K562 (cell line): Measurements from ENCODE around the gene SEPTIN1. TPM values are rescaled to one million over a fixed set of nuclear protein-coding genes. Genes with fewer than 3 reads are reported as not detected.

Experiments used
- ATAC-seq: fragments of 200-7000 bp; cut with Tn5 transposase; 3 replicates; pipeline ENCODE4 v1.9.1; 2020; ENCODE audit warnings: moderate library complexity
- BruUV-seq: library from RNA; stranded (reverse); fragments of 400-500 nt; replicated peaks from 2 replicates; lab custom pipeline; 2021; lab: Mats Ljungman, UMichigan
- CTCF ChIA-PET: fragments of 300-600 bp; formaldehyde crosslinking; extraction: SDS; loops from one replicate; lab custom pipeline; 2021; ENCODE audit warnings: low intra/inter-chr PET ratio; lab: Yijun Ruan, JAX
- POLR2A ChIA-PET: fragments of 300-600, 350-650 bp; sonication (Branson Sonifier 250); formaldehyde crosslinking; extraction: SDS; loops from one replicate; lab custom pipeline; 2021; ENCODE audit warnings: antibody characterized with exemption, inconsistent platforms; lab: Yijun Ruan, JAX
- DNase-seq, 4 experiments: peaks; one replicate each; pipeline versions ENCODE4 v3.0.0 to v3.0.0-alpha.2; 2011 to 2018; ENCODE audit warnings: low spot score in 3 of 4, mixed read lengths in 3 of 4; ENCODE audit errors: extremely low read depth in 1 of 4
- FAIRE-seq: peaks from 2 replicates; lab custom pipeline; 2011; peaks lifted over from hg19 to GRCh38; lab: Jason Lieb, UNC
- H2AFZ ChIP-seq: 2 replicates; pipeline ENCODE4 v1.6.0; 2011; ENCODE audit warnings: low read depth, low read length, control low read depth, inconsistent platforms
- H3K27ac ChIP-seq: fragments of 200-600 bp; 3 replicates; pipeline ENCODE4 v1.8.0; 2011; ENCODE audit warnings: low read depth, mild to moderate bottlenecking, control low read depth, inconsistent platforms, low read length, moderate library complexity, mixed read lengths; ENCODE audit errors: extremely low read depth
- H3K27me3 ChIP-seq, 2 experiments: fragments of 300-600 bp in 1 of 2; 2 replicates in 1 of 2; 3 replicates in 1 of 2; pipeline versions ENCODE4 v1.6.0 to v1.8.0; 2011; ENCODE audit warnings: inconsistent platforms in 2 of 2, low read length in 2 of 2, mild to moderate bottlenecking in 1 of 2, mixed read lengths in 1 of 2, moderate library complexity in 1 of 2; ENCODE audit not compliant: control insufficient read depth in 2 of 2, insufficient read depth in 2 of 2
- H3K36me3 ChIP-seq: fragments of 300-600 bp; 3 replicates; pipeline ENCODE4 v1.8.0; 2011; ENCODE audit warnings: mild to moderate bottlenecking, low read length, inconsistent platforms; ENCODE audit not compliant: control insufficient read depth, insufficient read depth
- H3K4me1 ChIP-seq, 2 experiments: fragments of 200-600 bp in 1 of 2; replicated peaks in 1 of 2; 2 replicates in 1 of 2; 3 replicates in 1 of 2; pipeline versions ENCODE4 v1.5.1 to v1.8.0; 2011; ENCODE audit warnings: inconsistent platforms in 2 of 2, low read length in 2 of 2, mild to moderate bottlenecking in 1 of 2, mixed read lengths in 1 of 2, moderate library complexity in 1 of 2; ENCODE audit not compliant: control insufficient read depth in 2 of 2, insufficient read depth in 2 of 2
- H3K4me2 ChIP-seq: 2 replicates; pipeline ENCODE4 v1.6.1; 2011; ENCODE audit warnings: low read length, control low read depth, inconsistent platforms, mixed read lengths; ENCODE audit not compliant: insufficient read depth
- H3K4me3 ChIP-seq: fragments of 200-600 bp; sonication (generic), shearing (Covaris generic); 2 replicates; pipeline ENCODE4 v1.5.1; 2016; ENCODE audit warnings: control low read depth, inconsistent platforms
- H3K79me2 ChIP-seq: fragments of 200-600 bp; 3 replicates; pipeline ENCODE4 v1.8.0; 2011; ENCODE audit warnings: low read length, inconsistent platforms; ENCODE audit not compliant: control insufficient read depth, insufficient read depth
- H3K9ac ChIP-seq, 2 experiments: 2 replicates each; pipeline versions ENCODE4 v1.6.0 to v1.6.1; 2011; ENCODE audit warnings: low read depth in 2 of 2, low read length in 2 of 2, control low read depth in 1 of 2, inconsistent platforms in 1 of 2, mild to moderate bottlenecking in 1 of 2, mixed read lengths in 1 of 2; ENCODE audit not compliant: insufficient read depth in 1 of 2
- H3K9me1 ChIP-seq: one replicate; pipeline ENCODE4 v1.6.0; 2011; ENCODE audit warnings: inconsistent platforms, mild to moderate bottlenecking, low read length, moderate library complexity; ENCODE audit not compliant: control insufficient read depth, insufficient read depth
- H3K9me3 ChIP-seq: replicated peaks from 2 replicates; pipeline ENCODE4 v1.5.1; 2011; ENCODE audit warnings: low read depth, low read length, inconsistent platforms; ENCODE audit not compliant: control insufficient read depth, insufficient read depth
- H4K20me1 ChIP-seq: replicated peaks from 2 replicates; pipeline ENCODE4 v1.6.1; 2011; ENCODE audit warnings: low read length, inconsistent platforms, mixed read lengths; ENCODE audit not compliant: control insufficient read depth, insufficient read depth
- POLR2G ChIP-seq: fragments of 200-400 bp; formaldehyde crosslinking; IDR thresholded peaks from 2 replicates; pipeline ENCODE4 v1.6.1; 2017; ENCODE audit warnings: low read depth, mild to moderate bottlenecking, antibody characterized with exemption, low read length, moderate library complexity
- RBFOX2 ChIP-seq: fragments of 200-400 bp; formaldehyde crosslinking; IDR thresholded peaks from 2 replicates; pipeline ENCODE4 v1.6.1; 2017; ENCODE audit warnings: low read depth, mild to moderate bottlenecking, low read length, moderate library complexity
- ZNF263 ChIP-seq: sonication (generic); formaldehyde crosslinking; IDR thresholded peaks from 2 replicates; pipeline ENCODE4 v1.8.0; 2022; ENCODE audit warnings: mild to moderate bottlenecking, missing genetic modification reagents, borderline replicate concordance
- WGBS: fragments of 100-300 bp; shearing (Covaris generic); methylation state at CpG from one replicate; pipeline ENCODE4 v1.1.6; 2016; ENCODE audit warnings: low coverage, mixed read lengths; ENCODE audit not compliant: insufficient coverage; ENCODE audit errors: missing lambda C conversion rate; 5-methylcytosine and 5-hydroxymethylcytosine counted together
- in situ Hi-C: fragments of 300-500 bp; cut with MboI; formaldehyde crosslinking; loops from 4 replicates; pipeline ENCODE4 v1.15.0; 2018; ENCODE audit warnings: inconsistent platforms, mixed read lengths
- intact Hi-C: fragments of 100-400 bp; cut with micrococcal nuclease; formaldehyde crosslinking; loops from 2 replicates; pipeline ENCODE4 v1.14.2; 2022
- polyA plus RNA-seq, 8 experiments: library from polyadenylated mRNA; depleted of rRNA in 4 of 8; stranded (reverse) in 5 of 8; unstranded in 3 of 8; fragments of >200 nt; fragmentation: Nextera tagmentation in 2 of 8; fragmentation: Illumina TruSeq in 1 of 8; extraction: Ambion mirVana in 2 of 8; extraction: Trizol in 1 of 8; gene quantifications; 2 replicates each; pipeline versions ENCODE4 v1.2.1 to v1.2.3, GENCODE V29; 2011 to 2014; ENCODE audit warnings: inconsistent platforms in 1 of 8, missing spikeins in 1 of 8
- total RNA-seq, 7 experiments: library from RNA; depleted of rRNA in 6 of 7; stranded (reverse); fragments of >200 nt in 6 of 7; fragmentation: Illumina TruSeq in 2 of 7; extraction: Trizol in 2 of 7; gene quantifications; 2 replicates each; pipeline versions ENCODE4 v1.2.1 to v1.2.3, GENCODE V29; 2011 to 2021; ENCODE audit warnings: low replicate concordance in 1 of 7

The SEPTIN1 gene
- total and polyA plus RNA-seq, 9 of the 15 experiments (the other 6 are each of a cell fraction or from before 2014, with no cell fraction given), result 0.23 to 5.6 (median 1.7) TPM; not detected in 1

DNA sequence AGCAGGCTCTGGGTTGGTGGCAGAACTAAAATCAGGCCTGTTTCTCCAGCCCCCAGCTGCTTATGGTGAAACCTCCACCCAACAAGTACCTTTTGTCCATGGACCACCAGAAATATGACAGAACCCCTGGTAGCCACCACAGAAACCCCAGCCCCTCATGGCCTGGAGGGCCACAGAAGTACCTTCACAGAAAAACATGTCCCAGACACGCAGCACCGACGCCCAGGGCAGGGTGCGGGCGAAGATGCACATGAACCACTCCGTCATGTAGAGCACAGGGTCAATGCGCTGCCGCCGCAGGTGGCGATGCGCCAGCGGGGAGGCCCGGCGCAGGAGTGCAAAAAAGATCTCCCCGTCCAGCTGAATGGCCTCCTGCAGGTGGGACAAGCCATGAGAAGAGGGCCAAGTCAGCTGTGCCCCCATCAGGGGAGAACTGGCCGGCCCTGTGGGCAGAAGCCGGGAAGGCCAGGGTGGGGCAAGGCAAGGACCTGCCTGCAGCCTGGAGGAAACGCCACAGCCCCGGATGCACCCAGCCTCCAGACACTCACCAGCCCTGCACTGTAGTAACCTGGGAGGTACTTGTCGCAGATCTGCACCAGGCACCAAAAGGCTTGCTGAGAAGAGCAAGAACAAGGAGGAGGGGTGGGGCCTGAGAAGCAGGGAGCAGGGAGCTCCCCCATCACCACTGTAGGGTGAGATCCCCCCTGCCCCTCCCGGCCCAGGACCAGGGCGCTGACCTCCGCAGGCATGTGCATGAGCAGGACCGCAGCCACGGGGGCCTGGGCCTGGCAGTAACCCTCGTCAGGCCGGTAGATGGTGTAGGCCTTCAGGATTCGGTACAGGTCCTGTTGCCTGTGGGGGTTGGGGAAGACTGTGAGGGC is 23.1 kb downstream of the SEPTIN1 start:
- CTCF ChIA-PET, result interaction anchor here (0.6 kb wide), 1 partner anchor 342 kb away, joined by 4 read pairs; no protein-coding TSS in a partner anchor
- Histone ChIP-seq H3K9me1 (no peaks in the 10 kb centered on the region), H3K27me3 (no peaks in the 10 kb centered on the region), H3K27ac (no peak overlapping the region), H3K4me3 (no peak overlapping the region), H3K9me3 (no peaks in the 10 kb centered on the region), H2AFZ (no peak overlapping the region), H3K4me2 (no peak overlapping the region), H4K20me1 (no peaks in the 10 kb centered on the region), H3K36me3 (peaks cover 65% of the 10 kb centered on the region; the same call in 2 of the 3 replicates), H3K79me2 (peaks cover 30% of the 10 kb centered on the region), H3K4me1 (peaks cover 7 to 43% of the 10 kb centered on the region in 2 experiments; a peak in 4 of 5 replicates), H3K9ac (peak overlapping the region in 1 of 2 experiments; percentile 55; a peak in 2 of 4 replicates)
- in situ Hi-C loops (loop anchor here (25.0 kb wide), 1 partner anchor 897 kb away; the partner anchor contains the start of genes BOLA2, SLX1B and SULT1A4), intact Hi-C loops (loop anchor here (5.0 kb wide), 1 partner anchor 48 kb away; the partner anchor contains the start of gene ZNF771)
- POLR2A ChIA-PET, result interaction anchor here (0.6 to 8.2 kb wide), 4 partner anchors 8 to 41 kb away, joined by 3 to 77 read pairs (median 3); partner anchors contain the start of gene TBC1D10B
- FAIRE-seq, result no peak
- DNase-seq, result no peak
- no TSS peak for BruUV-seq
- no peak for ATAC-seq
- WGBS, result 94% methylated on average over 23 of the region's 28 CpGs
- peak; percentile 46; the same call in 1 of the 2 replicates for TF ChIP-seq POLR2G
- TF ChIP-seq ZNF263 (CRISPR knock-in tag), result no peak
- peak; percentile 40; the same call in 1 of the 2 replicates for TF ChIP-seq RBFOX2
